CD14-positive monocyte (primary cell): Measurements from ENCODE around the gene EFCAB5. TPM values are rescaled to one million over a fixed set of nuclear protein-coding genes. Genes with fewer than 3 reads are reported as not detected.
A peak's percentile ranks its signal among the peaks of the same experiment; 100 is the strongest.

Experiments
- DNase-seq, 3 donors: peaks; one replicate each; pipeline ENCODE4 v3.0.0-alpha.2; 2011 to 2022
- H2AFZ ChIP-seq: 2 replicates; pipeline ENCODE4 v1.6.0; 2012; ENCODE audit warnings: mild to moderate bottlenecking, low read depth, low read length, inconsistent platforms; ENCODE audit not compliant: insufficient read depth, poor library complexity, severe bottlenecking
- H3K27ac ChIP-seq, 2 donors: 1 replicate in 1 of 2; 2 replicates in 1 of 2; pipeline ENCODE4 v1.5.1; 2012 to 2013; ENCODE audit warnings: low read length in 2 of 2, control low read depth in 1 of 2, inconsistent platforms in 1 of 2, low read depth in 1 of 2, mild to moderate bottlenecking in 1 of 2
- H3K27me3 ChIP-seq, 2 donors: one replicate each; pipeline versions ENCODE4 v1.6.0 to v1.6.1; 2011 to 2013; ENCODE audit warnings: low read length in 2 of 2; ENCODE audit not compliant: control insufficient read depth in 2 of 2, insufficient read depth in 2 of 2
- H3K36me3 ChIP-seq, 2 donors: replicated peaks in 1 of 2; 1 replicate in 1 of 2; 2 replicates in 1 of 2; pipeline versions ENCODE4 v1.5.1 to v1.6.1; 2012 to 2013; ENCODE audit warnings: low read length in 2 of 2, control low read depth in 1 of 2, inconsistent platforms in 1 of 2, mild to moderate bottlenecking in 1 of 2; ENCODE audit not compliant: insufficient read depth in 2 of 2, control insufficient read depth in 1 of 2
- H3K4me1 ChIP-seq, 2 donors: 1 replicate in 1 of 2; 2 replicates in 1 of 2; pipeline versions ENCODE4 v1.5.1 to v1.6.1; 2012 to 2013; ENCODE audit warnings: low read length in 2 of 2, control low read depth in 1 of 2, inconsistent platforms in 1 of 2, mild to moderate bottlenecking in 1 of 2, moderate library complexity in 1 of 2; ENCODE audit not compliant: insufficient read depth in 2 of 2, control insufficient read depth in 1 of 2
- H3K4me2 ChIP-seq: replicated peaks from 2 replicates; pipeline ENCODE3; 2012; ENCODE audit warnings: low read length, moderate library complexity, mild to moderate bottlenecking; ENCODE audit not compliant: poor library complexity, severe bottlenecking; ENCODE audit errors: extremely low read depth
- H3K4me3 ChIP-seq, 3 experiments: fragments of 200-600 bp in 1 of 3; sonication (generic) in 1 of 3; replicated peaks in 1 of 3; 1 replicate in 2 of 3; 2 replicates in 1 of 3; pipeline ENCODE4 v1.5.1; 2011 to 2013; ENCODE audit warnings: low read length in 3 of 3, mild to moderate bottlenecking in 3 of 3, control low read depth in 2 of 3, low read depth in 2 of 3, inconsistent platforms in 1 of 3, moderate library complexity in 1 of 3
- H3K79me2 ChIP-seq: 2 replicates; pipeline ENCODE4 v1.6.0; 2012; ENCODE audit warnings: mild to moderate bottlenecking, control low read depth, inconsistent platforms, low read length, moderate library complexity; ENCODE audit not compliant: insufficient read depth
- H3K9ac ChIP-seq: 2 replicates; pipeline ENCODE4 v1.6.0; 2017; ENCODE audit warnings: low read length, mild to moderate bottlenecking; ENCODE audit not compliant: insufficient read depth, poor library complexity, severe bottlenecking
- H3K9me3 ChIP-seq, 2 donors: replicated peaks in 1 of 2; 1 replicate in 1 of 2; 2 replicates in 1 of 2; pipeline versions ENCODE4 v1.5.1 to v1.6.1; 2012 to 2013; ENCODE audit warnings: low read length in 2 of 2, control low read depth in 1 of 2; ENCODE audit not compliant: control insufficient read depth in 1 of 2, insufficient read depth in 1 of 2
- H4K20me1 ChIP-seq: 2 replicates; pipeline ENCODE4 v1.6.0; 2012; ENCODE audit warnings: mild to moderate bottlenecking, low read length, control low read depth, moderate library complexity; ENCODE audit not compliant: insufficient read depth
- H3K27ac Mint-ChIP-seq, 7 donors: one replicate each; pipeline ENCODE4 v1.8.0; 2020; ENCODE audit warnings: mild to moderate bottlenecking in 7 of 7, mixed read lengths in 7 of 7, moderate library complexity in 6 of 7, inconsistent platforms in 2 of 7
- H3K27me3 Mint-ChIP-seq, 3 donors: one replicate each; pipeline ENCODE4 v1.8.0; 2021 to 2022; ENCODE audit warnings: low read depth in 3 of 3, mild to moderate bottlenecking in 3 of 3, mixed read lengths in 3 of 3, moderate library complexity in 3 of 3, inconsistent platforms in 1 of 3
- H3K36me3 Mint-ChIP-seq, 2 donors: one replicate each; pipeline ENCODE4 v1.8.0; 2020; ENCODE audit warnings: mixed read lengths in 2 of 2, inconsistent platforms in 1 of 2, mild to moderate bottlenecking in 1 of 2
- H3K4me1 Mint-ChIP-seq: one replicate; pipeline ENCODE4 v1.8.0; 2020; ENCODE audit warnings: mild to moderate bottlenecking, mixed read lengths
- H3K4me3 Mint-ChIP-seq, 2 donors: one replicate each; pipeline ENCODE4 v1.8.0; 2020; ENCODE audit warnings: mild to moderate bottlenecking in 2 of 2, mixed read lengths in 2 of 2, moderate library complexity in 1 of 2
- H3K9me3 Mint-ChIP-seq, 7 donors: one replicate each; pipeline ENCODE4 v1.8.0; 2020 to 2022; ENCODE audit warnings: mixed read lengths in 7 of 7, mild to moderate bottlenecking in 6 of 7, moderate library complexity in 6 of 7, inconsistent platforms in 2 of 7
- CTCF ChIP-seq: fragments of 200-600 bp; IDR thresholded peaks from one replicate; pipeline ENCODE4 v1.8.0; 2022; ENCODE audit warnings: antibody characterized with exemption, mild to moderate bottlenecking
- WGBS: methylation state at CpG from one replicate; pipeline ENCODE4 v1.1.5; 2013; ENCODE audit warnings: missing lambda C conversion rate; ENCODE audit not compliant: insufficient coverage; 5-methylcytosine and 5-hydroxymethylcytosine counted together
- intact Hi-C, 2 donors: fragments of 100-400 bp; cut with micrococcal nuclease; formaldehyde crosslinking; loops; one replicate each; pipeline versions ENCODE4 v1.15.0 to v1.15.1; 2023
- polyA plus RNA-seq, 3 donors: library from polyadenylated mRNA; depleted of rRNA in 1 of 3; unstranded in 2 of 3; stranded (reverse) in 1 of 3; fragments of 300-500 nt in 2 of 3; fragments of >200 nt in 1 of 3; fragmentation: Illumina TruSeq in 2 of 3; gene quantifications; 1 replicate in 2 of 3; 2 replicates in 1 of 3; pipeline ENCODE4 v1.2.3, GENCODE V29; 2012 to 2021

The EFCAB5 gene
- polyA plus RNA-seq, 3 donors: 0.04 TPM; not detected in 2

GRCh38 chr17:29918922-29919856 is 22.2 kb upstream of the EFCAB5 start:
- no peaks in the 10 kb centered on the region for H3K4me1 ChIP-seq
- H3K9ac ChIP-seq: no peak overlapping the region
- Mint-ChIP-seq H3K4me1 (peaks cover 14% of the 10 kb centered on the region), H3K9me3 (peaks cover 0 to 3% (median 0%) of the 10 kb centered on the region in 7 donors), H3K27me3 (no peaks in the 10 kb centered on the region), H3K36me3 (peaks cover 9 to 17% of the 10 kb centered on the region in 2 donors), H3K27ac (peak overlapping the region in 4 of 7 donors; percentile 11 to 75 (median 42)), H3K4me3 (no peak overlapping the region)
- no peak overlapping the region for H3K4me2 ChIP-seq
- no peak for TF ChIP-seq CTCF
- H3K4me3 ChIP-seq: no peak overlapping the region
- H3K27me3 ChIP-seq: no peaks in the 10 kb centered on the region
- intact Hi-C loops: no loop called here
- 50% methylated on average over 2 of the region's 3 CpGs for WGBS
- H4K20me1 ChIP-seq: peaks cover 15% of the 10 kb centered on the region
- peak in 2 of 3 donors; percentile 9 to 12 for DNase-seq
- no peak overlapping the region for H2AFZ ChIP-seq
- H3K9me3 ChIP-seq: no peaks in the 10 kb centered on the region
- H3K79me2 ChIP-seq: peaks cover 92% of the 10 kb centered on the region
- peaks cover 0 to 11% of the 10 kb centered on the region in 2 donors for H3K36me3 ChIP-seq
- H3K27ac ChIP-seq: no peak overlapping the region

- Histone ChIP-seq H3K9ac (no peak overlapping the region), H3K4me2 (no peak overlapping the region), H3K27me3 (no peaks in the 10 kb centered on the region), H3K79me2 (peaks cover 99% of the 10 kb centered on the region), H2AFZ (no peak overlapping the region), H3K9me3 (no peaks in the 10 kb centered on the region), H3K27ac (no peak overlapping the region), H3K4me1 (peaks cover 11 to 17% of the 10 kb centered on the region in 2 donors), H4K20me1 (peaks cover 26% of the 10 kb centered on the region), H3K36me3 (peaks cover 0 to 11% of the 10 kb centered on the region in 2 donors), H3K4me3 (no peak overlapping the region)
- Mint-ChIP-seq H3K27me3 (peaks cover 0 to 2% (median 0%) of the 10 kb centered on the region in 3 donors), H3K36me3 (peaks cover 15 to 17% of the 10 kb centered on the region in 2 donors), H3K4me3 (no peak overlapping the region), H3K4me1 (peaks cover 28% of the 10 kb centered on the region), H3K9me3 (no peaks in the 10 kb centered on the region), H3K27ac (no peak overlapping the region)
- no peak for TF ChIP-seq CTCF
- no peak for DNase-seq
- WGBS: no CpG with 5 or more reads among the region's 1 CpG
- intact Hi-C loops: loop anchor here in 1 of 2 donors (10.0 kb wide), 2 partner anchors 70 to 340 kb away; partner anchors contain the start of gene GIT1
Measured at GRCh38 chr17:29924786-29925185, 16.6 kb upstream of the EFCAB5 start.
